Transverse colon (tissue), 4 donors: ENCODE measurements around the gene STRA8.

Experiments used
- CTCF ChIP-seq, 5 experiments: fragments of 200-600 bp in 3 of 5; fragments of 450-650 bp in 2 of 5; sonication (generic) in 3 of 5; IDR thresholded peaks; 1 replicate in 2 of 5; 2 replicates in 3 of 5; pipeline ENCODE4 v1.5.1; 2016 to 2017; ENCODE audit warnings: antibody characterized with exemption in 5 of 5, inconsistent platforms in 3 of 5, mild to moderate bottlenecking in 2 of 5, moderate library complexity in 1 of 5
- POLR2AphosphoS5 ChIP-seq, 3 donors: sonication (generic); formaldehyde crosslinking; IDR thresholded peaks; one replicate each; pipeline ENCODE4 v1.6.1; 2016; ENCODE audit warnings: antibody characterized with exemption in 3 of 3

GRCh38 chr7:135231686-135232085 lies 2.0 kb upstream of the STRA8 start:
- TF ChIP-seq CTCF (IDR thresholded peaks at IDR 0.05) (no peak), POLR2AphosphoS5 (IDR thresholded peaks at IDR 0.05) (no peak)
